HUES48 (cell line): ENCODE measurements around the gene KCNIP3.
A peak's percentile ranks its signal among the peaks of the same experiment; 100 is the strongest.
"Not testable (repeated sequence)": the region's sequence is repeated elsewhere in the genome, so short reads cannot be mapped to it uniquely, and the experiment has no call there.

ENCODE experiments used
- H3K27ac ChIP-seq: one replicate; pipeline ENCODE4 v1.7.0; 2013; ENCODE audit warnings: low read depth, low read length, inconsistent platforms
- H3K27me3 ChIP-seq: 2 replicates; pipeline ENCODE4 v1.6.1; 2013; ENCODE audit warnings: mild to moderate bottlenecking, low read length; ENCODE audit not compliant: control insufficient read depth, insufficient read depth
- H3K36me3 ChIP-seq: 2 replicates; pipeline ENCODE4 v1.6.1; 2013; ENCODE audit warnings: low read length; ENCODE audit not compliant: control insufficient read depth, insufficient read depth
- H3K4me1 ChIP-seq: 2 replicates; pipeline ENCODE4 v1.6.1; 2013; ENCODE audit warnings: mild to moderate bottlenecking, low read length; ENCODE audit not compliant: control insufficient read depth, insufficient read depth
- H3K4me3 ChIP-seq: 2 replicates; pipeline ENCODE4 v1.5.1; 2013; ENCODE audit warnings: mild to moderate bottlenecking, low read depth, low read length
- H3K9ac ChIP-seq: 2 replicates; pipeline ENCODE4 v1.6.1; 2013; ENCODE audit warnings: mild to moderate bottlenecking, low read depth, low read length, moderate library complexity
- H3K9me3 ChIP-seq: 2 replicates; pipeline ENCODE4 v1.6.1; 2013; ENCODE audit warnings: low read length; ENCODE audit not compliant: control insufficient read depth, insufficient read depth

KCNIP3 gene

DNA sequence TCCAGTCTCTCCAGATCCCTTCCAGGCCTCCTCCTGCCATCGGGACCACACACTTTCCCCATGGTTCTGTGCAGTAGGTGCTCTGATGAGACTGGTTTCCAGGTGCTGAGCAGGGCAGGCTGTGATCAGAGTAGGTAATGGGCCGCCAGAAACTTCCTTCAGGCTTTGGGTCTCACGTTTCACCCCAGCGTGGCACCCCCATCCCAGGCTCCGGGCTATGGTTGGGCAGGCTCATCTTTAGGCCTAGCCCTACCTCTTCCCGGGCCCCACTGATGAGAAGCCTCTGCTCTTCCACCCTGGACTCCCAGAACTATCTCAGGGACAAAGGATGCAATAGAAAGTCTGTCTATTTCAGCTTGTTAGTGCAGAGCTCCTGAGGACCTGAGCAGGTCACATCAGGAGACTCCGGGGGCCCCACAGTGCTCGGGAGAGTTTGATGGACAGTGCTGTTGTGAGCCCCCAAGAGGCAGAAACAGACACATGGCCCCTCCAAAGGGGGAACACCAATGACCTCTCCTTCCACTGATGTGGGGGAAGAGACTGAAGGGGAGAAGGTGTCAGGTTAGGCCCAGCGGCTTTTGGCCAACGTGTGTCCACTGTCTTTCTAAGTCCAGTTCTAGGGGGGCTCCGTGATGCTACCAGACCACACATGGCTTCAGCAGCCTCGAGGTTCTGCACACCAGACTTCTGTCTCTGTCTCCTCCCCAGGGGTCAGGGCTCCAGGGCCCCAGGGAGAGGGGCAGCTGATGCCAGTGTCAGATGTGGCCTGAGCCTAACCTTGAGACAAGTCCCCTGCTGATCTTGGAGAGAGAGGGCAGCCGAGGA lies 28.7 kb upstream of the KCNIP3 start:
- H3K9ac ChIP-seq = no peak overlapping the region
- no peaks in the 10 kb centered on the region for H3K36me3 ChIP-seq
- no peak overlapping the region for H3K27ac ChIP-seq
- H3K4me3 ChIP-seq = no peak overlapping the region
- no peaks in the 10 kb centered on the region for H3K27me3 ChIP-seq
- H3K9me3 ChIP-seq = no peaks in the 10 kb centered on the region
- H3K4me1 ChIP-seq = no peaks in the 10 kb centered on the region

DNA sequence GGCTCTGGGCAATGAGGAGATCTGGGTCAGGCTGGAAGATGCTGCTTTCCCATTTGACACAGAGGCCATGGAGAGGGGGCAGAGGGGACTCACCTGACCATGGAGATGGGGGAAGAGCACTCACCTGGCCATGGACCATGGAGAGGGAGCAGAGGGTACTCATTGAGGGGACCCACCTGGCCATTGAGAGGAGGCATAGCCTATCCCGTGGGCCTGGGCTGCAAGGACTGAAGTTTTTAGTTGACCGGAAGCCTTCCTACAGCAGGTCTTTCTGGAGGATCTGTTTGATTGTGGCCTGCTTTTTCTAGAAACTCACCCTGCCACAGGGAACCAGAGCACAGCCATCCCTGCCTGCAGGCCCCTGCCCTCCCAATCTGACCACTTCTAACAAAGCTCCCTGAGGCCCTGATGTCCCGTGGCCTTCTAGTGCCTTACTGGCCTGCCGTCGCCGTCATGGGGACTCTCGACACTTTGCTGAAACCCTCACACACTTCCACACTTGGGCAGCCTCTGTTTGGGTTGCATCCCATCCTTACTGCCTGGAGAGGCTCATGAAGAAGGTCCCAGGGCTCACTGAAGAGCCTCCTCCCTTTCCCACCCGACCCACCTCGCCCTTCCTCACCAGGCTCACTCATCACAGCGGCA lies 28.0 kb upstream of the KCNIP3 start:
- no peaks in the 10 kb centered on the region for H3K36me3 ChIP-seq
- H3K4me3 ChIP-seq = no peak overlapping the region
- peaks cover 5% of the 10 kb centered on the region; the same call in 1 of the 2 replicates for H3K4me1 ChIP-seq
- H3K9me3 ChIP-seq = no peaks in the 10 kb centered on the region
- H3K9ac ChIP-seq = no peak overlapping the region
- H3K27me3 ChIP-seq = no peaks in the 10 kb centered on the region
- no peak overlapping the region for H3K27ac ChIP-seq

DNA sequence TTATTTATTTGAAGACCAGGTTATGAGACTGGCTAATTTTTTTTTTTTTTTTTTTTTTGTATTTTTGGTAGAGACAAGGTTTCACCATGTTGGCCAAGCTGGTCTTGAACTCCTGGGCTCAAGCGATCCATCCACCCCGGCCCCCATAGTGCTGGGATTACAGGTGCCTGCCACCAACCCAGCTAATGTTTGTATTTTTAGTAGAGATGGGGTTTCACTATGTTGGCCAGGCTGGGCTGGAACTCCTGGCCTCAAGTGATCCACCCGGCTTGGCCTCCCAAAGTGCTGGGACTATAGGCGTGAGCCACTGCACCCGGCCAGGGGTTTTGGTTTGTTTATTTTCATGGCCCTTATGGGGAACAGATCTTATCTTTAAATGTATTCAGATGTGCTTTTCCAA lies 27.4 kb upstream of the KCNIP3 start:
- H3K27me3 ChIP-seq, H3K9ac ChIP-seq, H3K36me3 ChIP-seq, H3K4me3 ChIP-seq, H3K4me1 ChIP-seq, H3K9me3 ChIP-seq, H3K27ac ChIP-seq: not testable (repeated sequence)

DNA sequence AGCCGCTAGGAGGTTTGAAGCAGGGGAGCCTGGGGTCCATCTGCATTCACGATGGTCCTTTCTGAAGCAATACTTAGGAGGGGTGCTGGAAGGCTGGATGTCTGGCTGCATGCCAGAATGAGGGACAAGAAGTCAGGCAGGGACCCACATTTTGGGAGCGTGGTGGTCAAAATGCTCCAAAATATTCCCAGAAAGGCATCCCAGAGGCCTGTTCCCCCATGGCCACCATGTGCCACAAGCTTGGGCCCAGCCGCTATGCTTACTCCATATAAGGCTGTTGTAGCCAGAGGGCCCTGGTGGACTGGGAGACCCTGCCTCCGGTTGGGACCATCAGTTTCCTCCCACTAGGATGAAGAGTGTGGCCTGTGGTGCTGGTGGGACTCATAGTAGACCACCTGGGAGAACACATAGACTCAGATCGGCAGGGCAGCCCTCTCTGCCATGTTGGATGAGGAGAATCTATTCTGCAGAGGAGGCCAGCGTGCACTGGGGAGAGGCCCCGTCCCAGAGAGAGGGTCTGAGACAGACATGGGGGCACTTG lies 26.5 kb upstream of the KCNIP3 start:
- no peaks in the 10 kb centered on the region for H3K9me3 ChIP-seq
- H3K27me3 ChIP-seq = no peaks in the 10 kb centered on the region
- H3K27ac ChIP-seq = no peak overlapping the region
- no peak overlapping the region for H3K4me3 ChIP-seq
- peaks cover 14% of the 10 kb centered on the region for H3K4me1 ChIP-seq
- H3K36me3 ChIP-seq = no peaks in the 10 kb centered on the region
- no peak overlapping the region for H3K9ac ChIP-seq

DNA sequence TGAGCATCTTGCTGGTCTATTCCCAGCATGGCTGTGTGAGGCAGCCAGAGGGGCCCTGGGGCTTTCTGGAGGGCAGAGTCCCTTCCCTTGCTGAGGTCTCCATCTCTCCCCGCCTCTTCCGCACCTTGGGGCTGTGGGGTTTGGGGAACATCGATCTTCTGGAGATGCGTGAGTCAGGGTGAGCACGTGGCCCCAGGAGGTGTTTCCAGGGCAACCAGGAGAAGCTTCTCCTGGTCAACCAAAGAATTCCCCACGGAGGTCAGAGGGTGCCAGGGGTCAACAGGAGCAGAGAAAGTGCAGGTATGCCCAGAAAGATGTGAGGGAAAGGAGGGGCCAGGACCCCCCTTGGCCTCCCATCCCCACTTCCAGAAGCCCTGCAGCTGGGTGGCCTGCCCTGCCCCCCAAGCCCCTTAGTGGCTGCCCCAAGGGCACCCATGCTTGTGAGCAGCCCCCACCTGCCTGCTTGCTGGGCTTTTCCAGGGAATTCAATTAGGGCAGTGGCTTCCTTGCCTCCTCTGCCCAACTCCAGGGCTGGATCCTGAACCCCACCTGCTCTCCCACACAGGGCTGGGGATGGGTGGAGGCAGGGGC lies 25.7 kb upstream of the KCNIP3 start:
- Histone ChIP-seq H3K4me1 (peaks cover 14% of the 10 kb centered on the region), H3K4me3 (no peak overlapping the region), H3K9ac (no peak overlapping the region), H3K9me3 (no peaks in the 10 kb centered on the region), H3K27me3 (no peaks in the 10 kb centered on the region), H3K36me3 (no peaks in the 10 kb centered on the region), H3K27ac (no peak overlapping the region)

DNA sequence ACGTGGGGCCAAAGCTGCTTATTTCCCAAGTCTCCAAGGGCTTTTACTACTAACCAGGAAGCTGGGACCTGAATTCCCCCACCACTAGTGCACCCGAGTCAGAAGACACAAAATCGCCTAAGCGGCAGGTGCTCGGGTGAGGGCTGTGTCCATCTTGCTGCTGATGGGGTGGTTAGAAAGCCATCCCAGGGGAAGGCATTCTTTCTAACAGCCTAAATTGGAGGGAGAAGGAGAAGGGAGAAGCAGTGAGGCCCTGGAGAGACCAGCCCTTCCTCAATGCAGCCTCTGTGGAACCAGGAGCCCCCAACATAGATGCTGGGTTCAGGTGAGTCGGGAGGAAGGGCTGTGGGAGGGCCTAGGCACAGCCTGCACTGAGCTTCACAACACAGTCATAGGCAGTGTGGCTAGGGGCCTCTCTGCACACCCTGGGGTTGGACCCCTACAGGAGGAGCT lies 24.8 kb upstream of the KCNIP3 start:
- no peak overlapping the region for H3K4me3 ChIP-seq
- peaks cover 19% of the 10 kb centered on the region for H3K4me1 ChIP-seq

DNA sequence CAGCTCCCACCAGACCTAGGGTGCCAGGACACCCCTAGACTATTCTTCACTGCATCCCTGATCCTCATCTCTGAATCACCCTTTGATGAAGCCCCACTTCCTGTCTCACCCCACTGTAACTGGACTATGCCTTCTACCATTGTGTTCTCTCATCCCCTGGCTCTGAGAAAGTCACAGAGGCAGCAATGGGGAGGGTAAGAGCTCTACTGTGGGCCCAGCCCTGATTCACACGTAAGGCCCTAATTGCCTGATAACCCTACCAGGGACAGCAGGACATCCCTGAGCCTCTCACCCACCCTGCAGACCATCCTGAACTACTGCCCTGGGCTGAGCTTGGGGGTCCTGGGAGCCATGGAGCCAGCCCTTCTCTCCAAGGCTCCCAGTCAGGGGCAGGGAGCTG lies 24.4 kb upstream of the KCNIP3 start:
- H3K27ac ChIP-seq = no peak overlapping the region
- peaks cover 21% of the 10 kb centered on the region for H3K4me1 ChIP-seq
- no peaks in the 10 kb centered on the region for H3K27me3 ChIP-seq
- H3K4me3 ChIP-seq = no peak overlapping the region
- H3K36me3 ChIP-seq = no peaks in the 10 kb centered on the region
- H3K9ac ChIP-seq = no peak overlapping the region
- H3K9me3 ChIP-seq = no peaks in the 10 kb centered on the region

More for the DNA sequence above, 24.8 kb upstream of the KCNIP3 start:
- H3K36me3 ChIP-seq = no peaks in the 10 kb centered on the region
- H3K9me3 ChIP-seq = no peaks in the 10 kb centered on the region
- no peak overlapping the region for H3K9ac ChIP-seq
- H3K27ac ChIP-seq = no peak overlapping the region
- H3K27me3 ChIP-seq = no peaks in the 10 kb centered on the region

DNA sequence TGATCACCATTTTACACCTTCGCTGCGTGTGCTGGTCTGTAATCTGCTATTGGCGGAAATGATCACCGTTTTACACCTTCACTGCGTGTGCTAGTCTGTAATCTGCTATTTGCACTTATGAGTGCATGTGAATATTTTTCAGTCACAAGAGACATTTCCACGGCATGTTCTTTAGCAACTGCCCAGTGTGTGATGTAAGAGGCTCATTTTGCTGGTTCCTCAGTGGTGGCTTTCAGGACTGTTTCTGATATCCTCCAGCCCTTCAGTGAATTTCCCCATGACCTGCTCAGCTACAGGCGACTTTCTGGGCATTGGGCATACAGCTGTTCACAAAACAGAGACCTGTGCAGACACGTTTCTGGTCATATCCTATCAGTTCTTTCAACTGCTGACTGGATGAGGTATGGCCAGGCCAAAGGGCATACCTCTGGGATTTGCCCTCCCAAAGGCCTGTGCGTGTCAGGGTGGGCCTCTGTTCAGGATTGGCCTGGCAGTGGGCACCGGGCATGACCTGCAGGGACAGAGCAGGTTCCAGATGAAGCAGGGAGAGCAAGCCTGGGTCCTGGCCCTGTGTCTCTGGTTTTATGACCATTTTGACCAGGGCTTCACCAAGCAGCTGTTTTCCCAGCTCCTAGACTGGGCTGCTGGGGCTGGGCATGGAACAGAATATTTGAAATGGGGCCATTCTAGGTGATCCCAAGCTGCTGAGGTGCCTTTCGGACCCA lies 23.4 kb upstream of the KCNIP3 start:
- Histone ChIP-seq H3K9ac (no peak overlapping the region), H3K36me3 (no peaks in the 10 kb centered on the region), H3K9me3 (no peaks in the 10 kb centered on the region), H3K4me3 (no peak overlapping the region), H3K27ac (no peak overlapping the region), H3K27me3 (no peaks in the 10 kb centered on the region), H3K4me1 (peaks cover 21% of the 10 kb centered on the region)

DNA sequence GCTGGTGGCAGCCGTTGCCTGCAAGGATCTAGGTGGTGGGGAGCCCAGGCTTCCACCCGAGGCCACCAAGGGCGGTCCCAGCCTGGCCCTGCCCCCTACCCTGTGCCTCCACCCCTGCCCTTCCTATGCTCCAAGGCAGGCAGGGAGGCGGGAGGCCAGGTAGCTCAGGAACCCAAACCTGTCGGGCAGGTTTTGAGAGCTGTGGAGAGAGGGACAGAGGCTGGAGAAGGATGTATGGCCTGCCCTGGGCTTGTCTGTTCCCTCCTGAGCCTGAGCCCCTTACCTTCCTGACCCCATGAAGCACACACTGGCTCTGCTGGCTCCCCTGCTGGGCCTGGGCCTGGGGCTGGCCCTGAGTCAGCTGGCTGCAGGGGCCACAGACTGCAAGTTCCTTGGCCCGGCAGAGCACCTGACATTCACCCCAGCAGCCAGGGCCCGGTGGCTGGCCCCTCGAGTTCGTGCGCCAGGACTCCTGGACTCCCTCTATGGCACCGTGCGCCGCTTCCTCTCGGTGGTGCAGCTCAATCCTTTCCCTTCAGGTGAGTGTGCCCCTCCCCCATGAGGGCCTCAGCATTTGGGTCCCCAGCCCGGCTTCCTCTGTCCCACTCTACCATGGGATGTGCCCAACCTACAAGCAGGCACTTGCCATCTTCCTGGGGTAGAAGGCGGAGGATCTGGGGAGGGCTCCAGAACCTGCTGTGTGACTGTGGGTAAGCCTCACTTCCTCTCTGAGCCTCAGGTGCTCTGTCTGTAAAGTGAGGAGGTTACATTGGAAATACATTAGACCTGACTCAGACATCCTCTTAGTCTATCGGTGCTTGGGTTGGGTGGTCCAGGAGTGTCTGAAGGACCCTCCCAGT lies 22.6 kb upstream of the KCNIP3 start, which contains the start of gene PROM2:
Gene PROM2 (plus strand): TSS at position 159 of the 860 bp plus-strand sequence. CDS start 137 bp downstream, at position 296.
- Histone ChIP-seq H3K27me3 (no peaks in the 10 kb centered on the region), H3K27ac (peak within 1 kb of the TSS; percentile 4), H3K9ac (0 out of 2 replicates have a peak within 1 kb of the TSS, but pooled peaks have one; percentile 28), H3K4me1 (peaks cover 21% of the 10 kb centered on the region), H3K9me3 (no peaks in the 10 kb centered on the region), H3K4me3 (0 out of 2 replicates have a peak within 1 kb of the TSS, but pooled peaks have one; percentile 14), H3K36me3 (no peaks in the 10 kb centered on the region)

DNA sequence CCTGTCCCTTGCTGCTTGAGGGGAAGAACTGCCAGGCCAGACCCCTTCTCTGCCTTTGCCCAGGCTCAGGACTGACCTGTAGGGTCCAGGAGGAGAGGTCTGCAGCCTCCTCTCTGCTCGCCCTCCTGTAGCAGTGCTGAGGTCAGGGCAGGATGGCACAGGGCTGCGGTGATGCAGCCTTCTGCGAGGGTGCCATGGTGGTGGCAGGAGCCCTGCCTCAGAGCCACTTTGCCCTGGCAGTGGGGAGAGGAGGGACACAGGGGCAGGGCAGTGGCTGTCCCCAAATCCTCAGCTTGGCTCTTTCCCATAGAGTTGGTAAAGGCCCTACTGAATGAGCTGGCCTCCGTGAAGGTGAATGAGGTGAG lies 22.0 kb upstream of the KCNIP3 start:
- Histone ChIP-seq H3K9ac (no peak overlapping the region), H3K4me3 (no peak overlapping the region), H3K27ac (no peak overlapping the region), H3K9me3 (no peaks in the 10 kb centered on the region), H3K27me3 (no peaks in the 10 kb centered on the region), H3K4me1 (peaks cover 21% of the 10 kb centered on the region), H3K36me3 (no peaks in the 10 kb centered on the region)
